Fibroblast of pulmonary artery (primary cell): ENCODE data around the gene TCL1B.

Experiments used
- DNase-seq: peaks from one replicate; pipeline ENCODE4 v3.0.0-alpha.2; 2010; ENCODE audit warnings: low read depth
- H3K4me3 ChIP-seq: replicated peaks from 2 replicates; pipeline ENCODE4 v1.5.1; 2011; ENCODE audit warnings: low read depth, mild to moderate bottlenecking, control low read depth, low read length, moderate library complexity
- TF ChIP-seq, protein P1 (sequence below): IDR thresholded peaks from 2 replicates; pipeline ENCODE4 v1.5.1; 2011; ENCODE audit warnings: mild to moderate bottlenecking, control low read depth, low read length, inconsistent platforms; ENCODE audit errors: missing control alignments

TCL1B gene

DNA sequence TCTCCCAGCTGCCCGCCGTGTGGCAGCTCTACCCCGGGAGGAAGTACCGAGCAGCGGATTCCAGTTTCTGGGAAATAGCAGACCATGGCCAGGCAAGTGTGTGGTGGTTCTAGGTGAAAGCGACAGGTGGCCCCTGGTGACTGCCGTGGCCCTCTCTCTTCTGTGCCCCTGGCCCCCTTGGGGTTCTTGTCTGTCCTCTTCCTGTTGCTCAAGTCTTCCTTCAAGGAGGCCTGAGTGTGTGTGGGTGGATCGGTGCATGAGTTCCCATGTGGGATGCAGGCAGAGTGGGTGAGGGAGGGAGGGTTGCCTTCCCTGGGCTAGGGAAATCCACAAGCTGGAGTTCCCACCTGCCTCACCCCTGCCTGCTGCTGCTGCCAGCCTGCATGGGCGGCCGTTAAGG, 4.6 kb downstream of the TCL1B start:
- H3K4me3 ChIP-seq, result no peak overlapping the region
- no peak for DNase-seq
- TF ChIP-seq, protein P1, sequence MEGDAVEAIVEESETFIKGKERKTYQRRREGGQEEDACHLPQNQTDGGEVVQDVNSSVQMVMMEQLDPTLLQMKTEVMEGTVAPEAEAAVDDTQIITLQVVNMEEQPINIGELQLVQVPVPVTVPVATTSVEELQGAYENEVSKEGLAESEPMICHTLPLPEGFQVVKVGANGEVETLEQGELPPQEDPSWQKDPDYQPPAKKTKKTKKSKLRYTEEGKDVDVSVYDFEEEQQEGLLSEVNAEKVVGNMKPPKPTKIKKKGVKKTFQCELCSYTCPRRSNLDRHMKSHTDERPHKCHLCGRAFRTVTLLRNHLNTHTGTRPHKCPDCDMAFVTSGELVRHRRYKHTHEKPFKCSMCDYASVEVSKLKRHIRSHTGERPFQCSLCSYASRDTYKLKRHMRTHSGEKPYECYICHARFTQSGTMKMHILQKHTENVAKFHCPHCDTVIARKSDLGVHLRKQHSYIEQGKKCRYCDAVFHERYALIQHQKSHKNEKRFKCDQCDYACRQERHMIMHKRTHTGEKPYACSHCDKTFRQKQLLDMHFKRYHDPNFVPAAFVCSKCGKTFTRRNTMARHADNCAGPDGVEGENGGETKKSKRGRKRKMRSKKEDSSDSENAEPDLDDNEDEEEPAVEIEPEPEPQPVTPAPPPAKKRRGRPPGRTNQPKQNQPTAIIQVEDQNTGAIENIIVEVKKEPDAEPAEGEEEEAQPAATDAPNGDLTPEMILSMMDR, result no peak

DNA sequence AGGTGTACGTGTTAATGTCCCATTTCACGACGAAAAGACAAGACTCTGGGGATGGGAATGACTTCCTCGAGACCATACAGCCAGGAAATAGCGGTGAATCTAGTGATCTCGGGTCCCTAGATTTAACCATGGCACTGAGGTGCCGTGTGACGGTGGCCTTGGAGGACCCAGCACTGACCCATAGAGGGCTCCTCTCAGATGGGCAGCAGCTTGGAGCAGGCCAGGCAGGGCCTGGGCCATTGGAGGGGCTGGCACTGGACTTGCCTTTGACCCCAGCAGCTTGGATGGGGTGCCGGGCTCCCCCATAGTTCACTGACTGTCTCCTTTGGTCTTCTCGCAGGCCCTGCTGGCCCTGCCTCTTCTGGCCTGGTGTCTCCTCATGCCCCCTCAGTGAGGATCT, 5.4 kb downstream of the TCL1B start:
- DNase-seq, result no peak
- no peak overlapping the region for H3K4me3 ChIP-seq
- TF ChIP-seq, protein P1, result no peak

DNA sequence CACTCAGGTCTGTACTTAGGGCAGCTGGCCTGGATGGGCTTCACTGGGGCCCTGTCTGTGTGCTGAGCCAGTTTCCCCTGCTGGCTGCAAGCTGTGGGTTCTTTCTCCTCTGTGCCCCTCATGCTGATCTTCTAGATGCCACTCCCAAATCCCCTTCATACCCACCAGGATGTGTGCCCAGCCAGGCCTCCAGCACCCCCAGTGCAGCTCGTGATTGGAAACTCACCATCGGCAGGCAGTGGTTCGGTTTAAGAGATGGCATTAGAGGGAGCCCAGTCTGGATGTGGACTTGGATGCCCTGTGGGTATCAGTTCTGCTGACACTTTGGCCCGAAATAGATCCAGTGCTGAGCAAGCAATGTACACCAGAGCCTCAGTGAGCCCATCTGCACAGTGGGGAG, 5.9 kb downstream of the TCL1B start:
- DNase-seq, result no peak
- TF ChIP-seq, protein P1, result no peak

DNA sequence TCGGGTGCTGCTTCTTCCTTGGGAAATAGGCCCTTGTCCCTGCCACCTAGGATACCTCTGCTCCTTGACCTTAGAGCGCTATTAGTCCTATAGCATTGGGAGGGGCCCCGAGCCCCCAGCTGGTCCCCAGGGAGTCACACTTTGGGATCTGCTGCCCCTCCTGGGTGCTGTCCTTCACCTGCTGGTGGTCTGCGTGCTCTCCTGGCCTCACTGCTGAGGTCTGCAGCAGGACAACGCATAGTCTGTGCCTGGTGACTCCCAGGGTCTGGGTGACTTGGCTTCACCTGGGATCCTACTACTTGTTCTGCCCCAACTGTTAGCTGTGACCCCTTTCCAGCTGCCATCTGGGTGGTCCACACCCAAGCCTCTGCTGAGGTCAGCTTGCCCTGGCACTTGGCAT, 8.8 kb downstream of the TCL1B start:
- H3K4me3 ChIP-seq, result no peak overlapping the region
- TF ChIP-seq, protein P1, result no peak
- no peak for DNase-seq

More for the DNA sequence above, 5.9 kb downstream of the TCL1B start:
- no peak overlapping the region for H3K4me3 ChIP-seq

DNA sequence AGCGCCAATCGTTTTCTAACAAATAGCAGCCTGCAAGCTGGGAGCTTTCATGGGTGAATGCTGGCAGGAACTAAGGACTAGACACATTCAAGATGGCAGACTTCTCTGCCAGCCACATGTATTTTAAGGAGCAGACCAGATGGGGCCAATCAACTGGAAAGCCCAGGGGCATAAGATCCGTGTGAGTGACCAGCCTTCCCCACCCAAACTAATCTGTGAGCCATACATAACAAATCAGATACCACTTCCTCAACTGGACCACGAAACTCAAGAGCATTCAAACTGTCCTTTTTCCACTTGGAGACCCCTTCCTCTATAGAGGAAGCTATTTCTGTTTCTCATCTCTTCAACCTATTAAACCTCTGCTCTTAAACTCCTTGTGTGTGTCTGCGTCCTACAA, 9.7 kb downstream of the TCL1B start:
- H3K4me3 ChIP-seq, result no peak overlapping the region
- no peak for DNase-seq
- TF ChIP-seq, protein P1, result no peak

DNA sequence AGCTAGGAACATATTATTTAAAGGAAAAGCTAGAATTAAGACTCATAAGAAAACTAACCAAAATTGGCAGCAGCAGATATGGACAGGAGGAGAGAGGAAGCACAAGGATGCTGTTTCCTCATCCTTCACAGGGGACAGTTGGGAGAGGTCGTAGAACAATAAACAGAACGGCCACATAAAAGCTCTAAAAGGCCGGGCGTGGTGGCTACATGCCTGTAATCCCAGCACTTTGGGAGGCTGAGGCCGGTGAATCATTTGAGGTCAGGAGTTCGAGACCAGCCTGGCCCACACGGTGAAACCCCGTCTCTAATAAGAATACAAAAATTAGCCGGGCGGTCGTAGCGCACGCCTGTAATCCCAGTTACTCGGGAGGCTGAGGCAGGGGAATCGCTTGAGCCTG, 10.5 kb downstream of the TCL1B start:
- H3K4me3 ChIP-seq, result no peak overlapping the region
- DNase-seq, result no peak
- TF ChIP-seq, protein P1, result no peak

DNA sequence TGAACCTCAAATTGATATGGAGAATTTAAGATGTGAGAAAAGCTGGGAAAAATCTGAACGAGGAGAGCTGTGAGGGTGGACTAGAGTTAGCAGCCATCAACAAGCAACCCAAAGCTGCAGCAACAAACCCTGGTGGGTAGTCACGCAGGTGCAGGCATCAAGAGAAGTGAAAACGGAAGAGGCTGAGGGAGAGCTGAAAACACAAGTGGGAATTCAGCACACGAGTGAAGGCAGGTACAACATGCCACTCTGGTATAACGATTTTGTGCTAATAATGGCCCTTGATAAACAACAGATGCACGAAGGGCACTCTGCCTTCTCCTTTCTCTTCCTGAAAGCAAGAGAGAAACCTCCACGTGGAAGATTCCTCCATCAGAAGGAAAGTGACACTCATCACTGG, 11.5 kb downstream of the TCL1B start:
- TF ChIP-seq, protein P1, result no peak
- DNase-seq, result no peak
- no peak overlapping the region for H3K4me3 ChIP-seq
